ENCODE measurements around the gene STOM. TPM values are rescaled to one million over a fixed set of nuclear protein-coding genes. Genes with fewer than 3 reads are reported as not detected.

The STOM gene
- total and polyA plus RNA-seq, 11 donors: 125 to 239 (median 148) TPM

GRCh38 chr9:121359351-121360294, 10.4 kb downstream of the STOM start:
- 58 to 65% (median 62%) methylated on average over 3 of the region's 3 CpGs for WGBS, 4 donors
- Histone ChIP-seq H3K4me3 (no peak overlapping the region), H3K4me1 (peaks cover 23 to 100% (median 91%) of the 10 kb centered on the region in 12 donors), H3K36me3 (peaks cover 0 to 29% (median 17%) of the 10 kb centered on the region in 9 donors), H3K27ac (peak overlapping the region; percentile 46 to 99 (median 96)), H3K9me3 (no peaks in the 10 kb centered on the region), H3K27me3 (no peaks in the 10 kb centered on the region)
- DNase-seq: no peak
- ATAC-seq: peak; percentile 24 to 52 (median 40)
- intact Hi-C loops (cut with DNase I): no loop called here
- TF ChIP-seq CTCF (IDR thresholded peaks at IDR 0.05): no peak

- peak overlapping the region; percentile 46 to 99 (median 96) for H3K27ac ChIP-seq
- no peaks in the 10 kb centered on the region for H3K9me3 ChIP-seq
- no peaks in the 10 kb centered on the region for H3K27me3 ChIP-seq
- peaks cover 21 to 100% (median 91%) of the 10 kb centered on the region in 12 donors for H3K4me1 ChIP-seq
- peak in 1 of 4 donors; percentile 1 for ATAC-seq
- DNase-seq: no peak
- intact Hi-C loops (cut with DNase I): no loop called here
- TF ChIP-seq POLR2A (IDR thresholded peaks at IDR 0.05) (no peak), CTCF (IDR thresholded peaks at IDR 0.05) (no peak)
- H3K36me3 ChIP-seq: peaks cover 0 to 38% (median 25%) of the 10 kb centered on the region in 9 donors
- WGBS, 4 donors: 38 to 46% (median 43%) methylated on average over 3 of the region's 3 CpGs
- H3K4me3 ChIP-seq: peak overlapping the region in 2 of 12 donors; percentile 12
Measured at GRCh38 chr9:121358751-121359150, 11.3 kb downstream of the STOM start.

DNA sequence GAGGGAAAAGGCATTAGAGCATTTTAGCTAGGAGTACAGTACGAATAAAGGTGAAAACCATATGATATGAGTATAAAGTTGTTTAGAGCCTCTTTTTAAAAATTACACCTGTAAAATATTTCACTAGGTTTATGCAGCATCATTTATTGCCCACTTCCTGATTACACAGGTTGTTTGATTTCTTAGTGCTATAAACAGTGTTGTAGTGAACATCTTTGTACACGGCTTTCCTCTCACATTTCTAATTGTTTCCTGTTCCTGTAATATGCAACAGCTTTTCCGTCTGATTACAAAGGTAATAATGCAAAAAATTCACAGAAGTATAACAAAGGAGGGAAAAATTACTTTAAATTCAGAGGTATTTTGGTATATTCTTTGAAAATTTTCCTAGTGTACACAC, 13.0 kb downstream of the STOM start:
- H3K9me3 ChIP-seq: no peaks in the 10 kb centered on the region
- H3K4me3 ChIP-seq: no peak overlapping the region
- no peak for DNase-seq
- WGBS, 4 donors: 56 to 69% (median 65%) methylated on average over 3 of the region's 3 CpGs
- peaks cover 24 to 100% (median 91%) of the 10 kb centered on the region in 12 donors for H3K4me1 ChIP-seq
- peak overlapping the region in 11 of 12 donors; percentile 45 to 97 (median 88) for H3K27ac ChIP-seq
- no peak for ATAC-seq
- TF ChIP-seq CTCF (IDR thresholded peaks at IDR 0.05): no peak
- TF ChIP-seq POLR2A (IDR thresholded peaks at IDR 0.05): no peak
- peaks cover 0 to 55% (median 43%) of the 10 kb centered on the region in 9 donors for H3K36me3 ChIP-seq
- no peaks in the 10 kb centered on the region for H3K27me3 ChIP-seq
- intact Hi-C loops (cut with DNase I): no loop called here

GRCh38 chr9:121354762-121355161, 15.3 kb downstream of the STOM start:
- H3K4me1 ChIP-seq: peaks cover 19 to 100% (median 93%) of the 10 kb centered on the region in 12 donors
- H3K36me3 ChIP-seq: peaks cover 0 to 74% (median 60%) of the 10 kb centered on the region in 9 donors
- H3K4me3 ChIP-seq: no peak overlapping the region
- no peak for TF ChIP-seq CTCF (IDR thresholded peaks at IDR 0.05)
- TF ChIP-seq POLR2A (IDR thresholded peaks at IDR 0.05): no peak
- intact Hi-C loops (cut with DNase I): loop anchor here in 1 of 10 donors (1.0 kb wide), 1 partner anchor 28 kb away; no protein-coding TSS in a partner anchor
- DNase-seq: no peak
- no peak for ATAC-seq
- no peaks in the 10 kb centered on the region for H3K9me3 ChIP-seq
- 68 to 75% (median 73%) methylated on average over 5 of the region's 5 CpGs for WGBS, 4 donors
- peak overlapping the region; percentile 69 to 97 (median 90) for H3K27ac ChIP-seq
- H3K27me3 ChIP-seq: no peaks in the 10 kb centered on the region
